ENCODE data around the gene SELENOF.

- TF ChIP-seq CTCF (conservative IDR thresholded peaks at IDR 0.05 in 1 of 2, IDR thresholded peaks at IDR 0.05 in 1 of 2; ENCODE audit: extremely low read depth in 1 of 2, insufficient read depth in 1 of 2, low read depth in 1 of 2, low read length in 2 of 2) (no peak), EZH2 (IDR thresholded peaks at IDR 0.05; ENCODE audit: borderline replicate concordance, low read length) (no peak)
These were observed 25.5 kb upstream of the SELENOF start for GRCh38 chr1:86939406-86939805.
